K562 (cell line): ENCODE data around the gene DIAPH3. TPM values are rescaled to one million over a fixed set of nuclear protein-coding genes. Genes with fewer than 3 reads are reported as not detected.

Source experiments
- ATF7 ChIP-seq: fragments of 450-650 bp; IDR thresholded peaks from 2 replicates; pipeline ENCODE4 v1.7.1; 2014; ENCODE audit warnings: mild to moderate bottlenecking, moderate library complexity
- HCFC1 ChIP-seq: IDR thresholded peaks from 2 replicates; pipeline ENCODE4 v1.6.1; 2012; ENCODE audit warnings: low read depth, low read length, improper control_type of control experiment
- HMBOX1 ChIP-seq: sonication (generic); IDR thresholded peaks from 2 replicates; pipeline ENCODE4 v1.6.1; 2016
- L3MBTL2 ChIP-seq: fragments of 450-650 bp; IDR thresholded peaks from 2 replicates; pipeline ENCODE4 v1.6.1; 2016; ENCODE audit warnings: mild to moderate bottlenecking, moderate library complexity
- MBD1 ChIP-seq: fragments of 250-450 bp; sonication (Bioruptor Pico); IDR thresholded peaks from 2 replicates; pipeline ENCODE4 v1.8.0; 2022; ENCODE audit warnings: inconsistent platforms
- RFX7 ChIP-seq: fragments of 250-450 bp; sonication (Bioruptor Pico); IDR thresholded peaks from 2 replicates; pipeline ENCODE4 v1.5.1; 2021; ENCODE audit warnings: mild to moderate bottlenecking
- SP2 ChIP-seq: IDR thresholded peaks from 2 replicates; pipeline ENCODE4 v1.6.1; 2011; ENCODE audit warnings: mild to moderate bottlenecking, low read depth, low read length, moderate library complexity; ENCODE audit not compliant: poor library complexity, severe bottlenecking; ENCODE audit errors: extremely low read depth
- TAF15 ChIP-seq: fragments of 200-400 bp; formaldehyde crosslinking; IDR thresholded peaks from 2 replicates; pipeline ENCODE4 v1.6.1; 2017; ENCODE audit warnings: mild to moderate bottlenecking, low read depth, low read length, moderate library complexity
- TRIM25 ChIP-seq: fragments of 450-650 bp; IDR thresholded peaks from 2 replicates; pipeline ENCODE4 v1.7.0; 2016; ENCODE audit warnings: borderline replicate concordance
- ZMIZ1 ChIP-seq, 2 experiments: fragments of 150-350 bp in 1 of 2; IDR thresholded peaks; 2 replicates each; pipeline ENCODE4 v1.6.1; 2012 to 2016; ENCODE audit warnings: low read depth in 2 of 2, low read length in 2 of 2, mild to moderate bottlenecking in 1 of 2, moderate library complexity in 1 of 2
- ZNF143 ChIP-seq: sonication (generic); formaldehyde crosslinking; IDR thresholded peaks from 2 replicates; pipeline ENCODE4 v1.9.0; 2022; ENCODE audit warnings: mild to moderate bottlenecking, missing genetic modification reagents
- ZNF23 ChIP-seq: fragments of 250-450 bp; sonication (Bioruptor Pico); IDR thresholded peaks from 2 replicates; pipeline ENCODE4 v1.4.0; 2020; ENCODE audit warnings: mild to moderate bottlenecking
- ZNF436 ChIP-seq: fragments of 250-450, 450-650 bp; sonication (Bioruptor Pico); formaldehyde crosslinking; IDR thresholded peaks from 2 replicates; pipeline ENCODE4 v1.7.0; 2020; ENCODE audit warnings: mild to moderate bottlenecking
- ZZZ3 ChIP-seq: fragments of 450-650 bp; IDR thresholded peaks from 2 replicates; pipeline ENCODE4 v1.6.1; 2016; ENCODE audit warnings: antibody characterized with exemption, mild to moderate bottlenecking, moderate library complexity
- polyA plus RNA-seq, 8 experiments: library from polyadenylated mRNA; depleted of rRNA in 4 of 8; stranded (reverse) in 5 of 8; unstranded in 3 of 8; fragments of >200 nt; fragmentation: Nextera tagmentation in 2 of 8; fragmentation: Illumina TruSeq in 1 of 8; extraction: Ambion mirVana in 2 of 8; extraction: Trizol in 1 of 8; gene quantifications; 2 replicates each; pipeline versions ENCODE4 v1.2.1 to v1.2.3, GENCODE V29; 2011 to 2014; ENCODE audit warnings: inconsistent platforms in 1 of 8, missing spikeins in 1 of 8
- total RNA-seq, 7 experiments: library from RNA; depleted of rRNA in 6 of 7; stranded (reverse); fragments of >200 nt in 6 of 7; fragmentation: Illumina TruSeq in 2 of 7; extraction: Trizol in 2 of 7; gene quantifications; 2 replicates each; pipeline versions ENCODE4 v1.2.1 to v1.2.3, GENCODE V29; 2011 to 2021; ENCODE audit warnings: low replicate concordance in 1 of 7

DIAPH3 gene
- total and polyA plus RNA-seq, 9 of the 15 experiments (the other 6 are each of a cell fraction or from before 2014, with no cell fraction given): 9.0 to 18.7 (median 14.7) TPM

GRCh38 chr13:60163478-60164233 is at the start of gene DIAPH3 (continued):
- TF ChIP-seq ZMIZ1 (IDR thresholded peaks at IDR 0.05; ENCODE audit: low read depth in 2 of 2, low read length in 2 of 2) (no peak; a peak in 1 of 4 replicates), SP2 (peak; percentile 78), HMBOX1 (no peak), ZNF436 (CRISPR knock-in tag) (no peak), TRIM25 (no peak), ATF7 (peak; percentile 69; the same call in 1 of the 2 replicates), ZZZ3 (no peak), HCFC1 (peak; percentile 33; the same call in 1 of the 2 replicates), MBD1 (CRISPR knock-in tag) (no peak), ZNF23 (CRISPR knock-in tag) (no peak), L3MBTL2 (peak; percentile 43; the same call in 1 of the 2 replicates), ZNF143 (CRISPR knock-in tag) (no peak), RFX7 (CRISPR knock-in tag) (no peak), TAF15 (no peak)
